Measurements from ENCODE around the gene ARAP3.
A peak's percentile ranks its signal among the peaks of the same experiment; 100 is the strongest.
"Not testable (repeated sequence)": the region's sequence is repeated elsewhere in the genome, so short reads cannot be mapped to it uniquely, and the experiment has no call there.

The ARAP3 gene

DNA sequence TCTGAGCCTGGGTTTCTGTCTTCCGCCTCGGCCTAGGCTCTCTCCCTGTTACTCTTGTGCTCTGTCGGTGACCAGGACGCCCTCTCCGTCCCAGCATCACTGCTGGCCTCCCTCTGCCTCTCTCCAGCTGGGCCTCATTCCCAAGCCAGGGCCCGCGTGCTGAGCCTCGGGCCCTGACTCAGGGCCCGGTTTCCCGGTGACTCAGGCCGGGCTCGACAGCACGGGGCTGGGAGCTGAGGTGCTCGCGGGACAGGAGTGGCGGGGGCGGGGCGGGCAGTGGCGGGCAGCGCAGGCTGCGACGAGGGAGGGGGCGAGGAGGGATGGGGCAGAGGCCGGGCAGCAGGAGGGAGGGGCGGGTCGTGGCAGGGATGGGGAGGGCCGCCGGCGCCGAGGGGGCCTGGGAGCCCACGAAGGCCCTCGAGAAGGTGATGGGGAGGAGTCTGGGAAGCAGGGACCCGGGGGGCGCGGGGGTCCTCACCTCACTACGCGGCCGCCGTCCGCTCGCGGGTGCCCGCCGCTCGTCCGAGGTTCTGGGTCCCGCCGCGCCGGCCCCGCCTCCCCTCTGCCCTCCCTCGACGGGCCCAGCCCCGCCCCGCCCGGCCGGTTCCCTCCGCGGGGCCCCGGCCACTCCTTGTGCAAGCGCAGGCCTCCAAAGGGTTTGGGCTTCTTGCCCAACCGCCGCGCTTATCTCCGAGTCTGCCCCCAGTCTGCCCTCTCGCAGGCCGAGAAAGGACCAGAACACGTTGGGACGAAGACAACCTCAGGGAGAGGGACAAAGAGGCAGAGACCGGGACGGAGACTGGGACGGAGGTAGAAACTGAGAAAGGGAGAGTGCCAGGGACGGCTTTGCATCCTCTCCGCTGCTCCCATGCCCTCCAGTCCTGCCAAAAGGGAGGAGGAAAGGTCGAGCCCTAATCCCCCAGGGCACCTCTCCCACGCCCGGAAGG, at the start of gene ARAP3:
Gene ARAP3 (minus strand): TSS at position 536 of the 947 bp plus-strand sequence. CDS start 1,744 bp downstream, outside the sequence.
- DNase-seq (ENCODE audit: low read depth) = peak; percentile 54

DNA sequence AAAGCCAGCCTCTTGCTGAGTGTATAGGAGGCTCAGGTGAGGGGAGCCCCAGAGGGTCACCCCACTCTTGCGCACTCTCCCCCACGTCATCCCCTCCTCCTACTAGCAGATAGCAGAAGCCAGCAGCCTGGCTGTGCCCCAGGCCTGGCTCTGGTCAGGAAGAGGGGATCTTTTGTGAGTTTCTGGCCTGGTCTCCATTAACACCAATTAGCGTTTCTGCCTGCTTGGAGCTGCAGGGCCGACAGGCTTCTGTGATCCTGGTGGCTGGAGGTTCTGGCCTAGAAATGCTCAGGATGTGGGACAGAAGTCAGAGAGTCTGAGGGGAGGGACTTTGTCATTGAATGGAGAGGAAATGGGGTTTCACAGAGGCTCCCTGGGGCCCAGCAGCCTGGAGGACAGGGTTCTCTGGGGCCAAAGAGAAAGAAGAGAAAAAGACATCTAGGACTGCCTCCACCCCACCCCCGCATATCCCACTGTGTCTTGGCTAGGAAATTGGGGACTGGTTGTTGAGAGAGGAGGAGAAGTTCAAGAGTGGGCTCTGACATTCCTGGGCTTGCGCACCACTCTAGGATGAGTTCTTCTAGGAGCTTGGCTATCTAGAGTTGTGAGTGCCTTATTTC, 47.5 kb upstream of the ARAP3 start:
- no peak for DNase-seq (ENCODE audit: low read depth)

DNA sequence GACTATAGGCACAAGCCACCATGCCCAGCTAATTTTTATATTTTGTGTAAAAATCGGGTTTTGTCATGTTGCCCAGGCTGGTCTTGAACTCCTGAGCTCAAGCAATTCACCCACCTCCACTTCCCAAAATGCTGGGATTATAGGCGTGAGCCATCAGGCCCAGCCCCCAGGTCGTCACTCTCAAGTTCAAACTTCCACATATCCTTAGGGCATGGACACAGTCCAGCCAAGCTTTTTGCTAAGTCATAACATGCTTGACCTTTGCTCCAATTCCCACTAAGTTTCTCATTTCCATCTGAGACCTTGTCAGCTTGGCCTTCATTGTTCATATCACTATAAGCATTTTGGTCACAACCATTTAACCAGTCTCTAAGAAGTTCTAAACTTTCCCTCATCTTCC, 43.9 kb upstream of the ARAP3 start:
- no peak for DNase-seq (ENCODE audit: low read depth)

GRCh38 chr5:141725174-141725573, 43.1 kb upstream of the ARAP3 start:
- DNase-seq (ENCODE audit: low read depth) = not testable (repeated sequence)

DNA sequence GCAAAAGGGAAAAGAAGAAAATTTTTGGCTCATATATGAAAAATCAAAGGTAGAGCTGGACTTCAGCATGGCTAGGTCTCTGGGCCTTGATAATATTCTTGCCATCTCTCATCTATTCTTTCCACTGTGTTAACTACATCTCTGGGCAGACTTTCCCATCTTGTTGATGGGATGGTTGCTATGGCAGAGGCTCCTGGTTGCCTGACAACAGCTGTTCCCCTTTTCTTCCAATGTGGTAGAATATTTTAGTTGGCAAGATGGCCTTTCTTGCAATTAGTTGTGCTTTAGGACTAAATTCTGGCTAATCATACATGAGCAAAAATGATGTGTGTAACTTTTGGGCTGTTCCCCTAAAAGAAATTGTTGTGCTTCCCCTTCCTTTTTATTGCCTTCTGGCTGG, 40.2 kb upstream of the ARAP3 start:
- DNase-seq (ENCODE audit: low read depth) = no peak

DNA sequence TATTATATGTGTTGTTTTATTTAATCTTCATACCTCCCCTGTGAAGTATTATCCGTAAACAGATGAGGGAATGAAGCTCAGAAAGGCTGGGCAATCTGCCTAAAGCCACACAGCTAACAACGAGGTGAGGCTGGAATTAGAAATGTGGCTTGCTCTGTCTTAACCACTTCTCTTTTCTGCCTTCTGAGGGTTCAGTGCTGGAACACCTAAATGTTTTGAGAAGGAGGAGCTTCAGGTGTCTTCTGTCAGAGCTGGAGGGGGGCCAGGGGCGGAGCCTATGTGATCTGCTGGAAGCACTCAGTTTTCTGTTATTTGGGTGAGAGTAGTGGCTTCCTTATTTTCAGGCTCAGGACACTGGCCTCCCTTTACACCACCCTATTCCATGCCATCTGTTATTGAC, 35.0 kb upstream of the ARAP3 start:
- DNase-seq (ENCODE audit: low read depth) = no peak

GRCh38 chr5:141716468-141716867, 34.4 kb upstream of the ARAP3 start:
- DNase-seq (ENCODE audit: low read depth) = no peak

DNA sequence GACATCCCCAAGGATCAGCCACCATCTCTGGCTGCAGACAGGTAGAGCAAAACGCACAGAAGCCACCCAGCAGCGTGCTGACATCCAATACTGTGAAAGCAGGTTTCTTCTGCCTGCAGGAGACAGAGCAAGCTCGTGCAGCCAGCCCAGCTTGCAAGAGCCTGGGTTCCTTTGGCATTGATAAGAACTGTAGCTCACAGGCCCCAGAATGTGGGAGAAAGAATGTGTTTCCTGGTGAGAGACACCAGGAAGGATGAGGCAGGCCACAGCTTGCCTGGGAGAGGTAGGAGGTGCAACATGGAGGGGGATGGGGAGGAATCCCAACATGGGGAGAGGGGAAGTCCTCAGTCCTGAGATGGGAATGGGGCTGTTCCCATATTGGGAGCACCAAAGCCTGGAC, 34.0 kb upstream of the ARAP3 start:
- DNase-seq (ENCODE audit: low read depth) = no peak

DNA sequence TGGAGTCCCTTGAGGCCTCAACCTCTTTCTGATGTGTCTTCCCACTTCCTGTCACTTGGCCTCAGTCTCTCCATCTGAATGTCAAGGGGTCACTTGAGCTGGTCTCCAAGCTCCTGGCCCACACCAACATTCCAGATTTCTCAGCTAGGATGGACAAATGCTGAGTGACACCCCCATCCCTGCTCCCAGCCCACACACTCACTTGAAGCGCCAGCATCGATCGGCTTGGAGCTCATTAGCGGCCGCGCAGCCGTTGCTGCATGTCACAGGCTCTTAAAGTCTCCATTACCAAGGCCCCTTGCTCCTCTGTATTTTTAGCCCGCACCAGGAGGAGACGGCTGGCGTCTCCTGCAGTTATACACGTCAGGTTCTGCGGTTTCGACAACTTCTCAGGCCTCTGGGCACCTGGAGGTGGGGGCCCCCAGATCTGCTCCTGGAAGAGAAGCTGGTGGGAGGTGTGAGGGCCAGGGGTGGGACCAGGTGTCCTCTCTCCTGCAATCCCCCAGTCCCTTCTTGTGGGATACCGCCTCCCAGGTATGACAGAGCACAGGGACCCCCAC, 33.4 kb upstream of the ARAP3 start:
- no peak for DNase-seq (ENCODE audit: low read depth)

- no peak for DNase-seq (ENCODE audit: low read depth)
Observed at GRCh38 chr5:141714542-141715310, 32.7 kb upstream of the ARAP3 start.

- DNase-seq (ENCODE audit: low read depth) = no peak
Observed at GRCh38 chr5:141713616-141714309, 31.7 kb upstream of the ARAP3 start.

DNA sequence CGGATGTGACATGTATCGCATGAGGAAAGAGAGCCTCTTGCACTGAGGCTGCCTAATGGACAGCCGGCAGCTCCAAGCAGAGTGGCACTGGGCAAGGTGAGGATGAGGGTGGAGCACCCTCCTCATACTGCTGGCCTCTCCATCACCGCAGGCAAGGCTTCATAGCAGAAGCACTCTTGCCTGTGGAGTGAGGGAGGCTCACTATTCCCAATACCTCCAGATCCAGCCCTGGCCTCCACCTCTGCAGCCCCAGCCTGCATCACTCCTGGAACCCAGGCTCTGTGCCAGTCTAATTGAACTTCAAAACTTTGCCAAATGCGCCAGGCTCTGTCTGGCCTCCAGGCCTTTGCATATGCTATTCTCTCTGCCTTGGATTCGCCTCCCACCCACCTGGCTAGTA, 29.7 kb upstream of the ARAP3 start:
- no peak for DNase-seq (ENCODE audit: low read depth)

GRCh38 chr5:141709699-141710267, 27.8 kb upstream of the ARAP3 start:
- DNase-seq (ENCODE audit: low read depth) = no peak

- DNase-seq (ENCODE audit: low read depth) = no peak
Observed at GRCh38 chr5:141708016-141708415, 26.0 kb upstream of the ARAP3 start.

- no peak for DNase-seq (ENCODE audit: low read depth)
Observed at GRCh38 chr5:141707510-141707909, 25.5 kb upstream of the ARAP3 start.

DNA sequence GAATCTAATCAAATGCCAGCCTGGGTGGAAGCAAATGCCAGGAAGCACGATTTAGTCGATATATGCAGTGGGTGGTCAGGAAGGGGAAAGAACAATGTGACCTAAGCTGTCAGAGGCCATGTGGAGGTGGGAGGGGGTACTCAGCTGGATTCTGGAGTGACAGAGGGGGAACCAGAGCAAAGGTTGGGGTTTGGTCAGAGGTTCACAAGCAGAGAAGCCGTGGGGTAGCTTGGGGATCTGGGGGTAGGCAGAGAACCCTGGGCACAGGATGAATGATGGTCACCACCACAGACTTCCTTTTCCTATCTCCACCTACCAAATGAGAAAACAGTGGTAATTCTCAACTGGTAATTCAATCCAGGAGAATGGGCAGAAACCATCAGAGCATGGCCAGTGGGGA, 24.1 kb upstream of the ARAP3 start:
- no peak for DNase-seq (ENCODE audit: low read depth)

DNA sequence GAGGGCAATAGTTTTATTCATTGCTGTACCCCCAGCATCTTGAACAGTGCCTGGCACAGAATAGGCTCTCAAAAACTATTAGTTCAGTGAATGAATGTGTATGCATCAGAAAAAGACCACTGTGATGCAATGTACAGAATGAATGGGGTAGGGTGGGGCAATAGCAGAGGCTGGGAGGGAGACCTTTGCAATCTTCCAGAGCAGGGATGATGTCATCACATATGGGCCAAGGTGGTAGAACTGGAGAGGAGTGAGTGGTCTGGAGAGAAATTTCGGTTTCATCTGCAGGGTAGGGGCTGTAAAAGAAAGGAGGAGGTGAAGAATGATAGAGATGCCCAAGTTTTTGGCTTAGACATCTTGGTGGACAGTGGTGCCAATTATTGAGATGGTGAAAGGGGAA, 23.4 kb upstream of the ARAP3 start:
- no peak for DNase-seq (ENCODE audit: low read depth)

DNA sequence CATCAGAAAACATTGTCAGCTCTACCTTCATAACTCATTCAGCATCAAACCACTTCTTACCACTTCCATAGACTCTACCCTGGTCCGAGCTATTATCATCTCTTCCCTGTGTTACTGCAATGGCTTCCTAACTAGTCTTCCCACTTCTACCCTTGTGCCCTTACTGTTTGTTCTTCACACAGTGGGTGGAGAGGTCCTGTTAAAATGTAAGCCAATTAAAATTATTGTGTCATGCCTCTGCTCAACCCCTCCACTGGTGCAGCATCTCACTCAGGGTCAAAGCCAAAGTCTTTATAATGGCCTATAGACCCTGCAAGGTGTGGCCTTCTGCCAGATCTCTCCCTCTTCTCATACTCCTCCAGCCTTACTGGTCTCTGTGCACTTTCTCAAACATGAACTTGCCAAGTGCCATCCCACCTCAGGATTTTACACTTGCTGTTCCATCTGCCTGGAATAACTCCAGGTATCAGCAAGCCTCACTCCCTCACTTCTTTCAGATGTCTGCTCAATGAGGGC, 22.8 kb upstream of the ARAP3 start:
- DNase-seq (ENCODE audit: low read depth) = no peak

- DNase-seq (ENCODE audit: low read depth) = no peak
Observed at GRCh38 chr5:141703133-141703561, 21.1 kb upstream of the ARAP3 start.

- DNase-seq (ENCODE audit: low read depth) = no peak
Observed at GRCh38 chr5:141701360-141702119, 19.5 kb upstream of the ARAP3 start.

Measured in CMK (cell line).